Measurements from ENCODE around the gene ZDHHC13. TPM values are rescaled to one million over a fixed set of nuclear protein-coding genes. Genes with fewer than 3 reads are reported as not detected.

ZDHHC13 gene
- total RNA-seq, 1 donor from 2014 or later: 10.6 TPM

DNA sequence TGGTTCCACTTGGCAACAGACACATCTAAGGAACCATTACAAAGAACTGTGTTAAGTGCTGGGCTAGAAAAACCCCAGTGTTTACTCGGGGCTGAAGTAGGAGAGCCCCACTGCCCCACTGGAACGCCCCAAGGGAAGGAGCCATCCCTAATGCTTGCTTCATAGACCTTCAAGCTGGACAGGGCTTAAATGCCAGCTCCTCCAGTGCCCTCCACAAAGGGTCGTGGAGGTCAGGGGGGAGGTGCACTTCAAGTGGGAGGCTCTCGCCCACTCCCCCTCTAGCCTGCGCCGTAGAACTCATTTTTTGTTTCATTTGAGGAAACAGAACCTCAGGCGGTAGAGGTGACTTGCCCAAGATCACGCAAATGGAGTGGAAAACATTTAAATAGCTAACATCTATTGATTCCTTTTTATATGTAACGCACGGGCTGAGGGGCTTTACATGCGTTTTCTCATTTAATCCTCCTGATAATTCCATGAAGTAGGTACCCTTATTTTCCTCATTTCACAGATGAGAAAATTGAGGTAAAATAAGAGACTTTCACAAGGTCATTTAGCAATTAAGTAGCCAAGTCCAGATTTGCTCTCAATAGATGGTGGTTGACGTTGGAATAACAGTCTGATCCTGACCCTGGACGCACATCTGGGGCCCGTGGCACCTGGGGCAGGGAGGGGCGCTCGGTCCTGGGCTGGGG is 545 bp upstream of the ZDHHC13 start:
- H3K9ac ChIP-seq (ENCODE audit: low read length): peak overlapping the region; percentile 85
- peaks cover 12% of the 10 kb centered on the region for H4K20me1 ChIP-seq (ENCODE audit: insufficient read depth, low read length)
- H3K79me2 ChIP-seq (ENCODE audit: insufficient read depth, low read length): peaks cover 25% of the 10 kb centered on the region
- Mint-ChIP-seq H3K4me3 (ENCODE audit: unreplicated experiment) (peak overlapping the region; percentile 95), H3K4me1 (ENCODE audit: low read depth, unreplicated experiment) (no peaks in the 10 kb centered on the region), H3K27me3 (ENCODE audit: low read depth, unreplicated experiment) (peaks cover 18% of the 10 kb centered on the region), H3K36me3 (ENCODE audit: low read depth, unreplicated experiment) (peaks cover 2% of the 10 kb centered on the region), H3K27ac (ENCODE audit: unreplicated experiment) (no peak overlapping the region), H3K9me3 (ENCODE audit: unreplicated experiment) (no peaks in the 10 kb centered on the region)
- no peak for FAIRE-seq
- H3K27ac ChIP-seq (ENCODE audit: low read depth, low read length): no peak overlapping the region
- peak overlapping the region; percentile 81 for H2AFZ ChIP-seq (ENCODE audit: low read depth, low read length)
- TF ChIP-seq EZH2 (IDR thresholded peaks at IDR 0.05; ENCODE audit: insufficient read depth, low read length): no peak
- DNase-seq (ENCODE audit: low read depth): no peak
- peaks cover 4% of the 10 kb centered on the region for H3K4me1 ChIP-seq (ENCODE audit: insufficient read depth, low read length)
- H3K36me3 ChIP-seq (ENCODE audit: insufficient read depth, low read length): no peaks in the 10 kb centered on the region
- peak overlapping the region; percentile 85 for H3K4me3 ChIP-seq (ENCODE audit: insufficient read depth, low read depth, low read length)
- H3K4me2 ChIP-seq (ENCODE audit: low read length): peak overlapping the region; percentile 91
- peaks cover 5% of the 10 kb centered on the region for H3K27me3 ChIP-seq (ENCODE audit: insufficient read depth, low read length)
- no peaks in the 10 kb centered on the region for H3K9me3 ChIP-seq (ENCODE audit: insufficient read depth, low read depth, low read length)

DNA sequence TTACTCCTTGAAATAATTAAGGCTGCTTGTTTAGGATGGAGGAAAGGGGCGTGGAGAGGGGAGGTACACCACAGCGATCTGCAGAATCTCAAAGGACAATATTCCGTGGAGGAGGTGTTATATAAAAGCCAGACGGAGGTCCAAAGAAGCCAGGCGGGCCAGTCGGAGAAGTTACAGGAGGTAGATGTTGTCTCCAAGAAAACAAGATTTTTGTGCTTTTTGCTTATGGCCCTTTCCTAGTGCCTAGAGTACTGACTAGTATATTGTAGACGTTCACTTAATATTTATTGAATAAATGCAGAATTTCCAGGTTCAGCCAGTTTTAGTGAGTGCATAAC is 761 bp downstream of the ZDHHC13 start:
- Mint-ChIP-seq H3K27me3 (ENCODE audit: low read depth, unreplicated experiment) (peaks cover 13% of the 10 kb centered on the region), H3K4me3 (ENCODE audit: unreplicated experiment) (peak overlapping the region; percentile 95), H3K27ac (ENCODE audit: unreplicated experiment) (no peak overlapping the region), H3K9me3 (ENCODE audit: unreplicated experiment) (no peaks in the 10 kb centered on the region), H3K4me1 (ENCODE audit: low read depth, unreplicated experiment) (peaks cover 3% of the 10 kb centered on the region), H3K36me3 (ENCODE audit: low read depth, unreplicated experiment) (peaks cover 2% of the 10 kb centered on the region)
- H3K27ac ChIP-seq (ENCODE audit: low read depth, low read length): no peak overlapping the region
- H3K9ac ChIP-seq (ENCODE audit: low read length): peak overlapping the region; percentile 85
- H3K4me1 ChIP-seq (ENCODE audit: insufficient read depth, low read length): peaks cover 4% of the 10 kb centered on the region
- DNase-seq (ENCODE audit: low read depth) (no peak), FAIRE-seq (no peak)
- H3K27me3 ChIP-seq (ENCODE audit: insufficient read depth, low read length): no peaks in the 10 kb centered on the region
- H3K4me3 ChIP-seq (ENCODE audit: insufficient read depth, low read depth, low read length): peak overlapping the region; percentile 85
- H2AFZ ChIP-seq (ENCODE audit: low read depth, low read length): peak overlapping the region; percentile 81
- H3K79me2 ChIP-seq (ENCODE audit: insufficient read depth, low read length): peaks cover 25% of the 10 kb centered on the region
- H3K9me3 ChIP-seq (ENCODE audit: insufficient read depth, low read depth, low read length): no peaks in the 10 kb centered on the region
- peak overlapping the region; percentile 91 for H3K4me2 ChIP-seq (ENCODE audit: low read length)
- no peaks in the 10 kb centered on the region for H3K36me3 ChIP-seq (ENCODE audit: insufficient read depth, low read length)
- TF ChIP-seq CTCF (IDR thresholded peaks at IDR 0.05; ENCODE audit: insufficient read depth, low read depth, low read length): no peak
- TF ChIP-seq EZH2 (IDR thresholded peaks at IDR 0.05; ENCODE audit: insufficient read depth, low read length): no peak
- H4K20me1 ChIP-seq (ENCODE audit: insufficient read depth, low read length): peaks cover 12% of the 10 kb centered on the region

DNA sequence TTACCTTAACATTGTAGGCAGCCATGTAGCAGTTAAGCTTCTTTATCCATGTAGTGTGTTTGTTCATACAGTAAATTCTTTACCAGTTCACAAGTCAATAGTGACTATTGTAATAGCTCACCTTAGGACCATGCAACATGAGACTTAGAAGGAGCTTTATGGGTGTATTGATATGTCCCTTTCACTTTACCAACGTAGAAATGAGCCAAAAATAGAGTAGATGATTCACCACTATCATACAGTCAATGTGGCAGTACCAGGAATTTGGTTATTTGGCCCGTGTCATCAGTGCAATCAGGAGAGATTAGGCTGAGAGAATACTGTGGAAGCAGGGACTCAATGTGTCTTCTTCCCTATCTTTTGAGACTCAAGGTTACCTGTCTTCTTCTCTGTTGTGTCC is 4.7 kb downstream of the ZDHHC13 start:
- Mint-ChIP-seq H3K9me3 (ENCODE audit: unreplicated experiment) (no peaks in the 10 kb centered on the region), H3K4me1 (ENCODE audit: low read depth, unreplicated experiment) (peaks cover 3% of the 10 kb centered on the region), H3K36me3 (ENCODE audit: low read depth, unreplicated experiment) (peaks cover 2% of the 10 kb centered on the region), H3K27me3 (ENCODE audit: low read depth, unreplicated experiment) (no peaks in the 10 kb centered on the region), H3K27ac (ENCODE audit: unreplicated experiment) (no peak overlapping the region), H3K4me3 (ENCODE audit: unreplicated experiment) (no peak overlapping the region)
- H3K27ac ChIP-seq (ENCODE audit: low read depth, low read length): no peak overlapping the region
- no peak overlapping the region for H3K4me3 ChIP-seq (ENCODE audit: insufficient read depth, low read depth, low read length)
- peaks cover 25% of the 10 kb centered on the region for H3K79me2 ChIP-seq (ENCODE audit: insufficient read depth, low read length)
- H3K36me3 ChIP-seq (ENCODE audit: insufficient read depth, low read length): no peaks in the 10 kb centered on the region
- H3K4me1 ChIP-seq (ENCODE audit: insufficient read depth, low read length): peaks cover 4% of the 10 kb centered on the region
- H2AFZ ChIP-seq (ENCODE audit: low read depth, low read length): no peak overlapping the region
- H3K9me3 ChIP-seq (ENCODE audit: insufficient read depth, low read depth, low read length): no peaks in the 10 kb centered on the region
- H3K4me2 ChIP-seq (ENCODE audit: low read length): no peak overlapping the region
- DNase-seq (ENCODE audit: low read depth) (no peak), FAIRE-seq (no peak)
- H3K27me3 ChIP-seq (ENCODE audit: insufficient read depth, low read length): no peaks in the 10 kb centered on the region
- H4K20me1 ChIP-seq (ENCODE audit: insufficient read depth, low read length): peaks cover 12% of the 10 kb centered on the region
- TF ChIP-seq CTCF (IDR thresholded peaks at IDR 0.05; ENCODE audit: insufficient read depth, low read depth, low read length): no peak
- no peak for TF ChIP-seq EZH2 (IDR thresholded peaks at IDR 0.05; ENCODE audit: insufficient read depth, low read length)
- H3K9ac ChIP-seq (ENCODE audit: low read length): no peak overlapping the region
